Bronchial epithelial cell (primary cell): ENCODE data around the gene VAV1. TPM values are rescaled to one million over a fixed set of nuclear protein-coding genes. Genes with fewer than 3 reads are reported as not detected.
"Not testable (repeated sequence)": the region's sequence is repeated elsewhere in the genome, so short reads cannot be mapped to it uniquely, and the experiment has no call there.

Experiments used
- DNase-seq: peaks from one replicate; pipeline ENCODE4 v3.0.0-alpha.2; 2010; ENCODE audit warnings: low read depth
- FAIRE-seq: peaks from 2 replicates; lab custom pipeline; 2011; peaks lifted over from hg19 to GRCh38; lab: Jason Lieb, UNC
- H3K27me3 ChIP-seq: 2 replicates; pipeline ENCODE4 v1.5.1; 2011; ENCODE audit warnings: low read length; ENCODE audit not compliant: control insufficient read depth, insufficient read depth
- H3K36me3 ChIP-seq: 2 replicates; pipeline ENCODE4 v1.5.1; 2011; ENCODE audit warnings: low read length; ENCODE audit not compliant: control insufficient read depth, insufficient read depth
- H3K4me3 ChIP-seq: 2 replicates; pipeline ENCODE4 v1.5.1; 2011; ENCODE audit warnings: mild to moderate bottlenecking, low read depth, low read length, control low read depth
- total RNA-seq: library from RNA; depleted of rRNA; stranded (reverse); fragments of >200 nt; gene quantifications from 2 replicates; pipeline ENCODE4 v1.2.1, GENCODE V29; 2014
- TF ChIP-seq, protein P1 (sequence below): IDR thresholded peaks from 2 replicates; pipeline ENCODE4 v1.5.1; 2011; ENCODE audit warnings: mild to moderate bottlenecking, moderate library complexity, low read length, control low read depth, inconsistent platforms; ENCODE audit not compliant: insufficient read depth, severe bottlenecking

Gene VAV1
- total RNA-seq, 1 donor from 2014 or later = 0.53 TPM

DNA sequence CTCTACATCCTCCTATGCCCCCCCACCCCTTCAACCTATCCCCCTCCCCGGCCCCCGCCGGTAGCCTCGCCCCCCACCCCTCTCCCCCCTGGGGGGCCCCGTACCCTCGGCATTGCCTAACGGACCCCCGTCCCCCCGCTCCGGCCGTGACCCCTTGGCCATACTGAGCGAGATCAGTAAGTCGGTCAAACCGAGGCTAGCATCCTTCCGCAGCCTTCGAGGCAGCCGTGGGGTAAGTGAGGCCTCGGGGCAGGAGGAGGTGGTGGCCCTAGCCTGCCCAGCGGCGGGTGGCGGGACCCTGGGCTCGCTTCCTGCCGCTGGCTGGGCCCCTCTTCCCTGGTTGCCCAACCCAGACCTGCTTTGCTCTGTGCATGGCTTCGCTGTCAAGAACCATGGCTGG is 26.5 kb upstream of the VAV1 start:
- FAIRE-seq (no peak), DNase-seq (no peak)
- Histone ChIP-seq H3K27me3 (no peaks in the 10 kb centered on the region), H3K4me3 (no peak overlapping the region), H3K36me3 (peaks cover 45% of the 10 kb centered on the region)
- TF ChIP-seq, protein P1, sequence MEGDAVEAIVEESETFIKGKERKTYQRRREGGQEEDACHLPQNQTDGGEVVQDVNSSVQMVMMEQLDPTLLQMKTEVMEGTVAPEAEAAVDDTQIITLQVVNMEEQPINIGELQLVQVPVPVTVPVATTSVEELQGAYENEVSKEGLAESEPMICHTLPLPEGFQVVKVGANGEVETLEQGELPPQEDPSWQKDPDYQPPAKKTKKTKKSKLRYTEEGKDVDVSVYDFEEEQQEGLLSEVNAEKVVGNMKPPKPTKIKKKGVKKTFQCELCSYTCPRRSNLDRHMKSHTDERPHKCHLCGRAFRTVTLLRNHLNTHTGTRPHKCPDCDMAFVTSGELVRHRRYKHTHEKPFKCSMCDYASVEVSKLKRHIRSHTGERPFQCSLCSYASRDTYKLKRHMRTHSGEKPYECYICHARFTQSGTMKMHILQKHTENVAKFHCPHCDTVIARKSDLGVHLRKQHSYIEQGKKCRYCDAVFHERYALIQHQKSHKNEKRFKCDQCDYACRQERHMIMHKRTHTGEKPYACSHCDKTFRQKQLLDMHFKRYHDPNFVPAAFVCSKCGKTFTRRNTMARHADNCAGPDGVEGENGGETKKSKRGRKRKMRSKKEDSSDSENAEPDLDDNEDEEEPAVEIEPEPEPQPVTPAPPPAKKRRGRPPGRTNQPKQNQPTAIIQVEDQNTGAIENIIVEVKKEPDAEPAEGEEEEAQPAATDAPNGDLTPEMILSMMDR = no peak

DNA sequence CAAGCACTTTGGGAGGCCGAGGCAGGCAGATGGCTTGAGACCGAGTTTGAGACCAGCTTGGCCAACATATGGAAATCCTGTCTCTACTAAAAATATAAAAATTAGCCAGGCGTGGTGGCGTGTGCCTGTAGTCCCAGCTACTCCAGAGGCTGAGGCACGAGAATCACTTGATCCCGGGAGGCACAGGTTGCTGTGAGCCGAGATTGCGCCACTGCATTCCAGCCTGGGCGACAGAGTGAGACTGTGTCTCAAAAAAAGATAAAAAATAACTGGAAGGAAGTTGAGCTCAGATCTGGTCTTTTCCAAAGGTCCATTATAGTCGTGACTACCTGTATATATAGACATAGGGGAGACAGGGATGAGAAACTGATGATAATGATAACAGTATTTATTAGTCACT is 24.0 kb upstream of the VAV1 start:
- H3K27me3 ChIP-seq, DNase-seq, FAIRE-seq, H3K4me3 ChIP-seq: not testable (repeated sequence)
- H3K36me3 ChIP-seq = peaks cover 48% of the 10 kb centered on the region

DNA sequence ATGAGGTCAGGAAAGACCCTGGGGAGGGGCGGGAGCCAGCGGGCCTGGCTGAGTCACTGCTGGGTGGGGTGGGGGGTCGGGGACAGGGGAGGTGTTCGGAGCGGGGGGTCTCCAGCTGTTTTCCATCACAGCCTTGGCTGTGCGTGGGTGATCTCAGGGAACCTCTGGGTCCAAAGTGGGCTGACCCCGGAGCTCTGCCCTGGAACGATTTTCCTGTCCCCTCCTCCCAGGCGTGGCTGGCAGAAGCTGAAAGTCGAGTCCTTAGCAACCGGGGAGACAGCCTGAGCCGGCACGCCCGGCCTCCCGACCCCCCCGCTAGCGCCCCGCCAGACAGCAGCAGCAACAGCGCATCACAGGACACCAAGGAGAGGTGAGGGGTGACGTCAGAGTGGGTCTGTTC is 22.4 kb upstream of the VAV1 start:
- Histone ChIP-seq H3K27me3 (no peaks in the 10 kb centered on the region), H3K36me3 (peaks cover 49% of the 10 kb centered on the region), H3K4me3 (no peak overlapping the region)
- TF ChIP-seq, protein P1 = no peak
- no peak for FAIRE-seq
- no peak for DNase-seq

DNA sequence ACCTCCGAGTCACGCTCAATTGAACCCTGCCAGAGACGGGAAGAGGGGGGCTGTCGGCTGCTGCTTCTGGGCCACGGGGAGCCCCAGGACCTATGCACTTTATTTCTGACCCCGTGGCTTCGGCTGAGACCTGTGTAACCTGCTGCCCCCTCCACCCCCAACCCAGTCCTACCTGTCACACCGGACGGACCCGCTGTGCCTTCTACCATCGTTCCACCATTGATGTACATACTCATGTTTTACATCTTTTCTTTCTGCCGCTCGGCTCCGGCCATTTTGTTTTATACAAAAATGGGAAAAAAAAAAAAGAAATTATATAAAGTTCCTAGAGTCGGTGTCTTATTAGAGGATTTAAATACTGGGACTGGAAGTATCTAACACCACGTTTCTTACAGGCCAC is 21.3 kb upstream of the VAV1 start:
- Histone ChIP-seq H3K36me3 (peaks cover 47% of the 10 kb centered on the region), H3K4me3 (no peak overlapping the region), H3K27me3 (no peaks in the 10 kb centered on the region)
- no peak for DNase-seq
- FAIRE-seq = no peak
- TF ChIP-seq, protein P1 = no peak

DNA sequence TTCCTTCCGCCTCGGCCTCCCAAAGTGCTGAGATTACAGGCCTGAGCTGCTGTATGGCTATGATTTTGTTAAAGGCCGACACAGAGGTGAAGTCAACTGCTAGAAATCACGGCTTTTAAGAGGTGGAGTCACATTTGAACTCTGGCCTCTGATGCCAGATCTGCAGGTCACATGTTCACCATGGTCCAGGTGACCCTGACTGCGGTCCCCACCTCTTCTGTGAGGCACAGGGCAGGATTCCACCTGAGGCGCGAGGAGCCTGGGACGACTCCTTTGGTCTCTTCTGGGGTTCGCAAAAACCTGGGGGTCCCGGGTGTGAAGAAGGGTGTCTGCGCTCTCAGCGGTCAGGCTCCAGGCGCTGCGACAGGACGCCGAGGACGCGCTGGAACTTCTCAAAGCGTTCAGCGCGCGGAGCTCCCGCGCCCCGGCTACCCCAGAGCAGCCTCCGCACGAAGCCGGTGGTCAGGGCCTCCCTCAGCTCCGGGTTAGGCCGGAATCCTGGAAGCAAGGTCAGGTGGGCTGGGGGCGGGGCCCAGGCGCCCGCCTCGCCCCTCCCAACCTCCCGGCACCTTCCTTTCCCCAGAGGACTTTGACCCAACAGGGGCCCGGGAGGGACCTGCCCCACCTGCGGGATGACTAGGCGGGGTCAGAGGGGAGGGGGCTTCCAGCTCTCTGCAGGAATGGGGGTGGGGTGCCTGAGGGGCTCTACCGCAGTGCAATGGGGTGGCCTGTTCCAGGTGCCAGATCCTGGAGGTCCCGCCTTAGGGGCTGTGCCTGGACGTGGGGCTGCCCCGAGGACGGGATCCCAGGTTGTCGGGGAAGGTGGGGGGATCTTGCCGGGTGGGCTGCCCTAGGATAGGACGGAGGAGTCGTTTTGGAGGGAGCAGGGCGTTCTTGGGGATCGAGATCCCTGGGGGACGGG is 20.0 kb upstream of the VAV1 start:
- H3K36me3 ChIP-seq = peaks cover 41% of the 10 kb centered on the region
- no peak overlapping the region for H3K4me3 ChIP-seq
- TF ChIP-seq, protein P1 = no peak
- FAIRE-seq (no peak), DNase-seq (no peak)
- no peaks in the 10 kb centered on the region for H3K27me3 ChIP-seq

DNA sequence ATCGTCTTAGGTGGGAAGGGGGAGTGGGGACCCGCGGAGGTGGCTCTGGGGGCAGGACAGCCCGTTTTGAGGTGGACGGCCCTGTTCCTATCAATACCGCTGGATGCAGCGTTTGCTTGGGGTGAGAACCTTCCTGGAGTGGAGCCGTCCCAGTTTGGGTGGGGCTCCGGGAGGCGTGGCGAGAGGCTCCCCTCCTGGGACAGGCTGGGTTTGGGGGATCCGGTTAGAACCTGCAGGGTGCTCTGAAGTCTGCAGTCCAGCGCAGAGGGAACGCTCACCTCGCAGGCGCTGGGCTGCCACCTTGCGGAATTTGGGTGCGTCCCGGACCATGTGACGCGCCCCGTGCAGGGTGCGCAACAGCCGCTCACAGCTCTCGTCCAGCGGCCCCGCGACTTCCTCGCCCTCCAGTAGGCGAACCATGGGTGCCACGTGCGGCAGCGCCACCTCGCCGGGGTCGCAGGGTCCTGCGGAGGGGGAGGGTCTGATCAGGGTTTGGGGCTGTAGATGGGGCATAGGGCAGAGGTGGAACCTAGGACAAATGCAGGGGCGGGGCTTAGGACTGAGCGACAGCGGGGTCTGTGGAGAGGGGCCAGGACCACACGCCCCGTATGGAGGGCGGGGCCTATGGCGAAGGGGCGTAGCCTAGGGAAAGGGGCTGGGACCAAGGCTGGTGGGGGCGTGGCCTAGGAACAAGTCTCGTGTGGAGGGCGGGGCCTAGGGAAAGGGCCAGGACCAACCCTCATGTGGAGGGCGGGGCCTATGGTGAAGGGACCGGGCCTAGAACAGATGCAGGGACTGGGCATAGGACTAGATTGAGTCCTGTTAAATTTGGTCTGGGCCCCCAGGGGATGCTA is 19.1 kb upstream of the VAV1 start:
- H3K36me3 ChIP-seq = peaks cover 40% of the 10 kb centered on the region
- peak; percentile 57 for DNase-seq
- no peak overlapping the region for H3K4me3 ChIP-seq

More for the DNA sequence above, 19.1 kb upstream of the VAV1 start:
- no peaks in the 10 kb centered on the region for H3K27me3 ChIP-seq
- TF ChIP-seq, protein P1 = peak; percentile 35
- no peak for FAIRE-seq
